A549 treated with ZK216348 at 1 μM for 4 hours (cell line): ENCODE results near the gene PROSER1. TPM values are rescaled to one million over a fixed set of nuclear protein-coding genes. Genes with fewer than 3 reads are reported as not detected.

Source experiments
- total RNA-seq: library from RNA; stranded (reverse); fragments of 200-300 nt; extraction: Qiagen RNA extraction; gene quantifications from 5 replicates; pipeline ENCODE4 v1.2.3, GENCODE V29; 2022; ENCODE audit warnings: low read depth

The PROSER1 gene
- 10.3 to 13.9 TPM (median 11.7 TPM) in 5 replicates for total RNA-seq

DNA sequence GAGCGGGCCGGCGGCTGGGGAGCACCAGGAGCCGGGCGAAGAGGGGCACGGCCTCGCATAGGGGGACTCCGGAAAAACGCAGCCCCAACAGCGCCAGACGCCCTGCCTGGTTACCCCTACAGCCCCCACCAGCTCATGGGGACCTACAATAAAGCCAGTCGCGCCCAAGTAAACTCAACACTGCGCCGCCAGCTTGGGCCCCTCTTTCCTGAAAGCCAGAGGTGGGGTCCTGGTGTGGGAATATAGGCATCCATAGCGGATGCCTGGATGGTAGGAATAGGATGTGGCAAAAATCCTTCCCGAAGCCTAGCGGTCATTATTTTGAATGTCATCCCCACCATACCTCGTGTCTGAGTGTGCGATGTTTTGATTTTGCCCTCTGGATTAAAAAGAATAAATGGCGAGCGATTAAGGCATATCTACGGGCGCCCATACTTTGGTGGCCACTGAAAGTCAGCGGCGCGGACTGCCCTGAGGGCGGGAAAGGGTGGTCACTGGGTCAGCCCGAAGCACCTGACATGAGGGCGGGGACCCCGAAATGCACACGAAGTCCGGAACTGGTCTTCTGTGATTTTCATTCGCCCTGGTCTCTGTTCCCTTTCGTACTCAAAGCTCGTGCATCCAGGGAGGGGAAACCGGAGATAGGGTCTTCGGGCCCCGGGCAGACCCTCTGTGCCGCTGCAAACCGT, at the start of gene PROSER1, which contains the start of gene NHLRC3:
PROSER1 (minus strand) TSS at position 210 of the 689 bp plus-strand sequence. CDS start 847 bp downstream, outside the sequence.
NHLRC3 (plus strand) TSS at position 577 of the 689 bp plus-strand sequence. CDS start 184 bp downstream, outside the sequence.

DNA sequence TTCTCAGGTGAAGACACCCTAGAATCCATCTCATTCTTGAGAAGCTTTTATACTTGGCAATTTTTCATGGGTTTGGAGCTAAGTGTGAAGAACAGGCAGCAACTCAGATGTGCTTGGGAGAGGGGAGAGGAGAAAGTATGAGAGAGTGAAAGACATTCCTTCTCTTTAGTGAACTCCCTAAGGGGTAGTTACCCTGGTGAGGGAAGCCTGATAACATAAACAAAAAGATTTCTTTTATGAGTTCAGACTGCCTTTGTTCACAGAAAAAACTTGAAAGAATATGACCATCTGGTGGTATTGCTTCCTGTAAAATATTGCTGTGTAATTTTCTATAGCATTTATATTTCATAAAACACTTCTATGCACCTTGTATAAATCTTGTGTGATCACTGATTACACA, 47.2 kb downstream of the PROSER1 start, which contains the start of gene STOML3:
STOML3 (minus strand) TSS at position 139 of the 400 bp plus-strand sequence; CDS start at position 29, 110 bp downstream.

Other genes with a start within 250 kb of the PROSER1 start
- gene STOML3, start 47.3 kb downstream of the PROSER1 start, total RNA-seq: not detected in 5 replicates
- 4.1 to 6.6 TPM (median 5.1 TPM) in 5 replicates for gene NHLRC3, start 367 bp upstream of the PROSER1 start, total RNA-seq